SH-SY5Y (cell line): ENCODE measurements around the gene GNAL.

Source experiments
- GATA2 ChIP-seq: IDR thresholded peaks from 2 replicates; pipeline ENCODE4 v1.6.1; 2011; ENCODE audit warnings: mild to moderate bottlenecking, low read depth, low read length
- GATA3 ChIP-seq: IDR thresholded peaks from 2 replicates; pipeline ENCODE4 v1.6.1; 2011; ENCODE audit warnings: low read depth, mild to moderate bottlenecking, low read length, moderate library complexity

GRCh38 chr18:11795916-11796315, 106.9 kb downstream of the GNAL start:
- TF ChIP-seq GATA2 (no peak), GATA3 (no peak)
